PFSK-1 (cell line): ENCODE measurements around the gene ZNF354C. TPM values are rescaled to one million over a fixed set of nuclear protein-coding genes. Genes with fewer than 3 reads are reported as not detected.

Experiments
- FOXP2 ChIP-seq: optimal IDR thresholded peaks from 2 replicates; pipeline ENCODE3; 2011; ENCODE audit warnings: borderline replicate concordance, control low read depth, inconsistent platforms; ENCODE audit not compliant: insufficient read depth; ENCODE audit errors: extremely low read length, extremely low read depth
- POLR2AphosphoS5 ChIP-seq: IDR thresholded peaks from 2 replicates; pipeline ENCODE4 v1.6.1; 2012; ENCODE audit warnings: low read depth, mild to moderate bottlenecking, control low read depth, low read length, moderate library complexity
- SIN3A ChIP-seq: IDR thresholded peaks from 2 replicates; pipeline ENCODE4 v1.6.1; 2012; ENCODE audit warnings: mild to moderate bottlenecking, low read length, moderate library complexity, borderline replicate concordance; ENCODE audit not compliant: insufficient read depth
- TAF1 ChIP-seq: IDR thresholded peaks from 2 replicates; pipeline ENCODE4 v1.6.1; 2012; ENCODE audit warnings: low read length, control low read depth, borderline replicate concordance; ENCODE audit not compliant: insufficient read depth
- polyA plus RNA-seq: library from polyadenylated mRNA; unstranded; fragments of >200 nt; gene quantifications from one replicate; pipeline ENCODE4 v1.2.1, GENCODE V29; 2012; ENCODE audit warnings: low read depth, missing spikeins; ENCODE audit not compliant: insufficient read length
- TF ChIP-seq, protein P1 (sequence below), 2 experiments: IDR thresholded peaks; 2 replicates each; pipeline versions ENCODE4 v1.6.1 to v1.8.0; 2011 to 2012; ENCODE audit warnings: low read depth in 2 of 2, low read length in 2 of 2, control low read depth in 1 of 2, inconsistent platforms in 1 of 2, mild to moderate bottlenecking in 1 of 2, moderate library complexity in 1 of 2; ENCODE audit not compliant: insufficient read depth in 1 of 2

The ZNF354C gene
- not detected for polyA plus RNA-seq

- no peak for TF ChIP-seq SIN3A
- TF ChIP-seq FOXP2, result no peak
Observed at GRCh38 chr5:179060116-179061008, at the start of gene ZNF354C. Gene ZNF354C (plus strand): TSS chr5:179060373. CDS start chr5:179062069, 1,696 bp downstream.

DNA sequence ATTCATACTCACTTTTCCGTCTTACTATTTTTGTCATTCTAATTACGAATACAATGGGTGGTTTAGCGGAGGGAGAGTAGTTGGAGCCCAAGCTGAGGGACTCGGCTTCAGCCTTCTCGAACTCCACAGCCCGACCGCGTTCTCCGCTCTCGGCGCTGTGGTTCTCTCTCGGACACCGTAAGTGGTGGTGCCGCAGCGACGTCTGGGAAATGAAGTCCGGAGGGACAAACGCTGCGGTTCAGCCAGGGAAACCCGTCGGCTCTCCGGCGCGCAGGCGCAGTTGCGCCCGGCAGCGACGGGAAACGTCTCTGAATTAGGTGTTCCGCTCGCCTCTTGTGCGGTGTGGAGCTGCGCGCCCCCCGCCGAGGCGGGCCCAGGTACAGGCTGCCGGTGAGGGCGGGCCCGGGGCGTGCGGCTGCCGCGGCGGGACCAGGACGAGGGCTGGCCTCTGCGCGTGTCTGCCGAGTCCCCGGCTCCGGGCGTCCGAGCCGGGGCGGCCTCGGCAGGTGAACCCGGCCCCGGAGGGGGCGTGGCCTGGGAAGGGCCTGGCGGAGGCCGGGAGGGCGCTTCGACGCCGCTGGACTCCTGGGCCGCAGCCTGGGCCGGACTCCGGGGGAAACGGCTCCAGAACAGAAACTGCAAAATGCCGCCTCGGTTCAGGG is 36.5 kb upstream of the ZNF354C start, which contains the start of gene ZNF879:
Gene ZNF879 (plus strand): TSS at position 277 of the 662 bp plus-strand sequence. CDS start 1,201 bp downstream, outside the sequence.
- TF ChIP-seq FOXP2 (no peak), SIN3A (no peak), POLR2AphosphoS5 (no peak), TAF1 (no peak)
- TF ChIP-seq, protein P1, sequence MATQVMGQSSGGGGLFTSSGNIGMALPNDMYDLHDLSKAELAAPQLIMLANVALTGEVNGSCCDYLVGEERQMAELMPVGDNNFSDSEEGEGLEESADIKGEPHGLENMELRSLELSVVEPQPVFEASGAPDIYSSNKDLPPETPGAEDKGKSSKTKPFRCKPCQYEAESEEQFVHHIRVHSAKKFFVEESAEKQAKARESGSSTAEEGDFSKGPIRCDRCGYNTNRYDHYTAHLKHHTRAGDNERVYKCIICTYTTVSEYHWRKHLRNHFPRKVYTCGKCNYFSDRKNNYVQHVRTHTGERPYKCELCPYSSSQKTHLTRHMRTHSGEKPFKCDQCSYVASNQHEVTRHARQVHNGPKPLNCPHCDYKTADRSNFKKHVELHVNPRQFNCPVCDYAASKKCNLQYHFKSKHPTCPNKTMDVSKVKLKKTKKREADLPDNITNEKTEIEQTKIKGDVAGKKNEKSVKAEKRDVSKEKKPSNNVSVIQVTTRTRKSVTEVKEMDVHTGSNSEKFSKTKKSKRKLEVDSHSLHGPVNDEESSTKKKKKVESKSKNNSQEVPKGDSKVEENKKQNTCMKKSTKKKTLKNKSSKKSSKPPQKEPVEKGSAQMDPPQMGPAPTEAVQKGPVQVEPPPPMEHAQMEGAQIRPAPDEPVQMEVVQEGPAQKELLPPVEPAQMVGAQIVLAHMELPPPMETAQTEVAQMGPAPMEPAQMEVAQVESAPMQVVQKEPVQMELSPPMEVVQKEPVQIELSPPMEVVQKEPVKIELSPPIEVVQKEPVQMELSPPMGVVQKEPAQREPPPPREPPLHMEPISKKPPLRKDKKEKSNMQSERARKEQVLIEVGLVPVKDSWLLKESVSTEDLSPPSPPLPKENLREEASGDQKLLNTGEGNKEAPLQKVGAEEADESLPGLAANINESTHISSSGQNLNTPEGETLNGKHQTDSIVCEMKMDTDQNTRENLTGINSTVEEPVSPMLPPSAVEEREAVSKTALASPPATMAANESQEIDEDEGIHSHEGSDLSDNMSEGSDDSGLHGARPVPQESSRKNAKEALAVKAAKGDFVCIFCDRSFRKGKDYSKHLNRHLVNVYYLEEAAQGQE (IDR thresholded peaks at IDR 0.05; ENCODE audit: insufficient read depth in 1 of 2, low read depth in 2 of 2, low read length in 2 of 2), result no peak

DNA sequence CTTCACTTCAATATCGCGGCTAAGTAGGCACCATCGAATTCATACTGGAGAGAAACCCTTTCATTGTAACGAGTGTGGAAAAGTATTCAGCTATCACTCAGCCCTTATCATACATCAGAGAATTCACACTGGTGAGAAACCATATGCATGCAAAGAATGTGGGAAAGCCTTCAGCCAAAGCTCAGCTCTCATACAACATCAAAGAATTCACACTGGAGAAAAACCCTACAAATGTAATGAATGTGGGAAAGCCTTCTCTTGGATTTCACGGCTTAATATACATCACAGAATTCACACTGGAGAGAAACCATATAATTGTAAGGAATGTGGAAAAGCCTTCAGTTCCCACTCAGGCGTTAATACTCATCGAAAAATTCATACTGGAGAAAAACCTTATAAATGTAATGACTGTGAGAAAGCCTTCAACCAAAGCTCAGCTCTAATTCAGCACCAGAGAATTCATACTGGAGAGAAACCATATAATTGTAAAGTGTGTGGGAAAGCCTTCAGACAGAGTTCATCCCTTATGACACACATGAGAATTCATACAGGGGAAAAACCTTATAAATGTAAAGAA is 27.1 kb upstream of the ZNF354C start:
- TF ChIP-seq POLR2AphosphoS5, result no peak
- TF ChIP-seq SIN3A, result no peak
- TF ChIP-seq TAF1, result no peak
- TF ChIP-seq, protein P1 (IDR thresholded peaks at IDR 0.05; ENCODE audit: insufficient read depth in 1 of 2, low read depth in 2 of 2, low read length in 2 of 2), result no peak
- no peak for TF ChIP-seq FOXP2

DNA sequence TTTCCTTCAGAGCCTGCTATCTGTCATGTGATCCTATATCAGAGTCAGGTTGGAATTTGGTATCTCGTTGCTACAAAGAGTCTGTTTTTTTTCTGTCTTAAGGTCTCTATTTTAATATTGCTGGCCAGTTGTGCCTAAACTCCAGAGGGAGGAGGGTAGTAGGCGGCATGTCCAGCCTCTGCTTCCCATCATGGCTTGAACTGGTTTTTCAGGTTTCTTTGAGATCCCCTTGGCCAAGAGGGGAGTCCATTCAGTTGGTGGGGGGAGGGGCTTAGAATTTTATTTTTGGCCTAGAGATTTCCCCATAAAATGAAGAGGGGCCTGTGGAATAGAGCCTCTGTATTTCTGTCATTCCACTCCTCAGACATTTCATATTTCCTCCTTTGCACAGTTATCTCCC is 15.4 kb upstream of the ZNF354C start:
- TF ChIP-seq POLR2AphosphoS5 (no peak), SIN3A (no peak), FOXP2 (no peak), TAF1 (no peak)
- TF ChIP-seq, protein P1 (IDR thresholded peaks at IDR 0.05; ENCODE audit: insufficient read depth in 1 of 2, low read depth in 2 of 2, low read length in 2 of 2), result no peak

GRCh38 chr5:179051784-179052183 is 8.4 kb upstream of the ZNF354C start:
- TF ChIP-seq SIN3A (no peak), TAF1 (no peak), POLR2AphosphoS5 (no peak), FOXP2 (no peak)
- TF ChIP-seq, protein P1 (IDR thresholded peaks at IDR 0.05; ENCODE audit: insufficient read depth in 1 of 2, low read depth in 2 of 2, low read length in 2 of 2), result no peak
